A549 (cell line): ENCODE measurements around the gene ADAM10. TPM values are rescaled to one million over a fixed set of nuclear protein-coding genes. Genes with fewer than 3 reads are reported as not detected.

Source experiments
- ATAC-seq, 2 experiments: fragments of 200-7000 bp in 1 of 2; fragments of >200 bp in 1 of 2; cut with Nextera tagmentation in 1 of 2; cut with Tn5 transposase in 1 of 2; 3 replicates each; pipeline versions ENCODE4 v1.8.0 to v1.9.1; 2018 to 2020; ENCODE audit warnings: mild to moderate bottlenecking in 1 of 2, moderate library complexity in 1 of 2
- CTCF ChIA-PET: fragments of 300-600 bp; sonication (Branson Sonifier 250); formaldehyde crosslinking; extraction: SDS; loops from one replicate; lab custom pipeline; 2021; ENCODE audit warnings: antibody characterized with exemption, inconsistent platforms; lab: Yijun Ruan, JAX
- POLR2A ChIA-PET: fragments of 350-600 bp; formaldehyde crosslinking; extraction: SDS; loops from one replicate; lab custom pipeline; 2021; ENCODE audit warnings: antibody characterized with exemption, inconsistent platforms; lab: Yijun Ruan, JAX
- DNase-seq, 2 experiments: peaks; one replicate each; pipeline versions ENCODE4 v3.0.0 to v3.0.0-alpha.2; 2011 to 2016; ENCODE audit warnings: low read depth in 1 of 2, low spot score in 1 of 2
- FAIRE-seq: peaks from 2 replicates; lab custom pipeline; 2011; peaks lifted over from hg19 to GRCh38; lab: Jason Lieb, UNC
- H3K27ac ChIP-seq, 2 experiments: fragments of >200 bp; sonication (Bioruptor Twin); formaldehyde crosslinking; 3 replicates each; pipeline ENCODE4 v1.5.1; 2016 to 2017
- H3K4me1 ChIP-seq: fragments of >200 bp; sonication (Bioruptor Twin); formaldehyde crosslinking; 3 replicates; pipeline ENCODE4 v1.6.1; 2016
- H3K4me2 ChIP-seq: fragments of >200 bp; sonication (Bioruptor Twin); formaldehyde crosslinking; 3 replicates; pipeline ENCODE4 v1.6.1; 2016
- H3K4me3 ChIP-seq: fragments of >200 bp; sonication (Bioruptor Twin); formaldehyde crosslinking; 3 replicates; pipeline ENCODE4 v1.5.1; 2016
- H3K9me3 ChIP-seq: fragments of >200 bp; sonication (Bioruptor Twin); formaldehyde crosslinking; 3 replicates; pipeline ENCODE4 v1.6.1; 2016
- BCL3 ChIP-seq: fragments of >200 bp; sonication (Bioruptor Twin); formaldehyde crosslinking; IDR thresholded peaks from 3 replicates; pipeline ENCODE4 v1.6.1; 2016
- CBX2 ChIP-seq: fragments of 200-600 bp; sonication (generic); IDR thresholded peaks from 2 replicates; pipeline ENCODE4 v1.6.1; 2016; ENCODE audit warnings: low read depth, mild to moderate bottlenecking, borderline replicate concordance
- CTCF ChIP-seq: fragments of >200 bp; sonication (Bioruptor Twin); formaldehyde crosslinking; IDR thresholded peaks from 3 replicates; pipeline ENCODE4 v1.5.1; 2016
- E2F6 ChIP-seq: IDR thresholded peaks from 2 replicates; pipeline ENCODE4 v1.6.1; 2012; ENCODE audit warnings: low read depth, borderline replicate concordance
- EHMT2 ChIP-seq: fragments of 200-600 bp; sonication (generic); IDR thresholded peaks from 2 replicates; pipeline ENCODE4 v1.6.1; 2016; ENCODE audit warnings: antibody characterized with exemption, low read depth, mild to moderate bottlenecking, moderate library complexity
- EP300 ChIP-seq, 2 experiments: fragments of >200 bp; sonication (Bioruptor Twin); formaldehyde crosslinking; IDR thresholded peaks; 2 replicates in 1 of 2; 3 replicates in 1 of 2; pipeline ENCODE4 v1.6.1; 2016 to 2017
- FOSL2 ChIP-seq, 2 experiments: fragments of 450-650 bp in 1 of 2; fragments of >200 bp in 1 of 2; sonication (Bioruptor Twin) in 1 of 2; formaldehyde crosslinking; IDR thresholded peaks; 2 replicates each; pipeline versions ENCODE4 v1.5.0 to v1.6.1; 2016 to 2020; ENCODE audit warnings: mild to moderate bottlenecking in 1 of 2, moderate library complexity in 1 of 2
- HDAC2 ChIP-seq: fragments of 200-600 bp; sonication (generic); IDR thresholded peaks from 2 replicates; pipeline ENCODE4 v1.6.1; 2016
- HOXA7 ChIP-seq: fragments of 250-450 bp; sonication (Bioruptor Pico); IDR thresholded peaks from 2 replicates; pipeline ENCODE4 v1.5.0; 2020; ENCODE audit warnings: mild to moderate bottlenecking, moderate library complexity
- HOXB5 ChIP-seq: fragments of 250-450 bp; sonication (Bioruptor Pico); IDR thresholded peaks from 2 replicates; pipeline ENCODE4 v1.5.0; 2020; ENCODE audit warnings: mild to moderate bottlenecking, moderate library complexity
- JUN ChIP-seq, 2 experiments: fragments of >200 bp; sonication (Bioruptor Twin); formaldehyde crosslinking; IDR thresholded peaks; 2 replicates in 1 of 2; 3 replicates in 1 of 2; pipeline ENCODE4 v1.6.1; 2016 to 2017
- MAFK ChIP-seq: fragments of 450-650 bp; IDR thresholded peaks from 2 replicates; pipeline ENCODE4 v1.6.1; 2014; ENCODE audit not compliant: partially characterized antibody
- REST ChIP-seq: fragments of 200-600 bp; sonication (generic); IDR thresholded peaks from 2 replicates; pipeline ENCODE4 v1.6.1; 2016; ENCODE audit warnings: antibody characterized with exemption, mild to moderate bottlenecking, moderate library complexity
- ZC3H11A ChIP-seq: fragments of 450-650 bp; IDR thresholded peaks from 2 replicates; pipeline ENCODE4 v1.6.1; 2014; ENCODE audit warnings: antibody characterized with exemption, mild to moderate bottlenecking
- ZSCAN20 ChIP-seq: fragments of 250-450 bp; sonication (Bioruptor Pico); IDR thresholded peaks from 2 replicates; pipeline ENCODE4 v1.8.0; 2022; ENCODE audit warnings: mild to moderate bottlenecking, moderate library complexity
- WGBS: methylation state at CpG from one replicate; pipeline ENCODE4 v1.1.6; 2017; ENCODE audit errors: missing lambda C conversion rate; 5-methylcytosine and 5-hydroxymethylcytosine counted together
- polyA plus RNA-seq, 4 experiments: library from polyadenylated mRNA; depleted of rRNA in 3 of 4; stranded (reverse); fragments of >200 nt; fragmentation: RNase III in 1 of 4; extraction: RNeasy Plus Mini Kit Qiagen cat#74134 plus additional on column Dnase treatment in 1 of 4; gene quantifications; 2 replicates in 3 of 4; 3 replicates in 1 of 4; pipeline ENCODE4 v1.2.3, GENCODE V29; 2011 to 2017

Gene ADAM10
- polyA plus RNA-seq, 2 of the 4 experiments (the other 2 are of a cell fraction): 200 to 210 TPM

- POLR2A ChIA-PET: no interaction called here
Observed at GRCh38 chr15:58671186-58671585, 78.3 kb downstream of the ADAM10 start.

GRCh38 chr15:58669108-58669507 is 80.4 kb downstream of the ADAM10 start:
- ChIA-PET CTCF (no interaction called here), POLR2A (no interaction called here)
- WGBS: 79% methylated on average over 1 of the region's 1 CpG
- Histone ChIP-seq H3K4me2 (no peak overlapping the region), H3K9me3 (no peaks in the 10 kb centered on the region), H3K27ac (no peak overlapping the region), H3K4me3 (no peak overlapping the region), H3K4me1 (peaks cover 26% of the 10 kb centered on the region)
- ATAC-seq (no peak), DNase-seq (no peak)
- TF ChIP-seq ZSCAN20 (CRISPR knock-in tag): no peak
- TF ChIP-seq E2F6: no peak
- TF ChIP-seq FOSL2 (IDR thresholded peaks at IDR 0.05): no peak
- TF ChIP-seq FOSL2 (CRISPR knock-in tag; IDR thresholded peaks at IDR 0.05): no peak
- TF ChIP-seq, all 56 proteins: peak for 0
- FAIRE-seq: peak; percentile 67

More at GRCh38 chr15:58671186-58671585, 78.3 kb downstream of the ADAM10 start:
- Histone ChIP-seq H3K4me3 (no peak overlapping the region), H3K27ac (no peak overlapping the region), H3K9me3 (no peaks in the 10 kb centered on the region), H3K4me2 (no peak overlapping the region), H3K4me1 (peaks cover 26% of the 10 kb centered on the region)
- TF ChIP-seq EHMT2: no peak
- CTCF ChIA-PET: interaction anchor here (1.2 to 1.3 kb wide), 2 partner anchors 63 to 79 kb away, joined by 3 read pairs; partner anchors contain the start of gene ADAM10
- DNase-seq (no peak), FAIRE-seq (no peak), ATAC-seq (no peak)
- 95% methylated on average over 2 of the region's 2 CpGs for WGBS

- FAIRE-seq: peak; percentile 96
- no peak for TF ChIP-seq CBX2
- TF ChIP-seq MAFK: no peak
- no peak for TF ChIP-seq HOXB5 (CRISPR knock-in tag)
- TF ChIP-seq HOXA7: no peak
- no peak for TF ChIP-seq JUN (IDR thresholded peaks at IDR 0.05)
- no peak for TF ChIP-seq EP300 (IDR thresholded peaks at IDR 0.05)
- TF ChIP-seq FOSL2 (IDR thresholded peaks at IDR 0.05): no peak
- peak; percentile 72 for TF ChIP-seq FOSL2 (CRISPR knock-in tag; IDR thresholded peaks at IDR 0.05)
- peak overlapping the region in 1 of 2 experiments; percentile 6; a peak in 2 of 6 replicates for H3K27ac ChIP-seq
- POLR2A ChIA-PET: no interaction called here
- H3K4me3 ChIP-seq: no peak overlapping the region
- ATAC-seq: peak in 1 of 2 experiments; percentile 59; a peak in 2 of 6 replicates
- no peaks in the 10 kb centered on the region for H3K9me3 ChIP-seq
- WGBS: 7% methylated on average over 1 of the region's 1 CpG
- H3K4me2 ChIP-seq: peak overlapping the region; percentile 56
- peaks cover 26% of the 10 kb centered on the region for H3K4me1 ChIP-seq
- DNase-seq: peak in 1 of 2 experiments; percentile 19
- CTCF ChIA-PET: interaction anchor here (1.6 kb wide), 1 partner anchor 862 kb away, joined by 3 read pairs; no protein-coding TSS in a partner anchor
Observed at GRCh38 chr15:58666957-58667356, 82.5 kb downstream of the ADAM10 start.

- Histone ChIP-seq H3K4me1 (peaks cover 26% of the 10 kb centered on the region), H3K27ac (no peak overlapping the region), H3K4me2 (no peak overlapping the region), H3K4me3 (no peak overlapping the region), H3K9me3 (no peaks in the 10 kb centered on the region)
- ChIA-PET POLR2A (no interaction called here), CTCF (interaction anchor here (0.6 kb wide), 1 partner anchor 244 kb away, joined by 3 read pairs; no protein-coding TSS in a partner anchor)
- DNase-seq (no peak), FAIRE-seq (peak; percentile 89), ATAC-seq (no peak)
- no peak for TF ChIP-seq FOSL2 (IDR thresholded peaks at IDR 0.05)
- peak; percentile 4; the same call in 1 of the 2 replicates for TF ChIP-seq FOSL2 (CRISPR knock-in tag; IDR thresholded peaks at IDR 0.05)
- no peak for TF ChIP-seq ZC3H11A
- TF ChIP-seq HDAC2: no peak
- no peak for TF ChIP-seq BCL3
- no peak for TF ChIP-seq REST
- no peak for TF ChIP-seq CTCF
- 89% methylated on average over 2 of the region's 2 CpGs for WGBS
Observed at GRCh38 chr15:58665672-58666071, 83.8 kb downstream of the ADAM10 start.
